Stimulated activated naive B cell treated with anti-CD40 and anti-IgM and Interleukin-4, amounts not matched to agents 10 μg/mL and 1 μg/mL and 100 μg/mL, for 72 hours (primary cell): ENCODE measurements around the gene MYL11.

Source experiments
- ATAC-seq, 2 donors: fragments of 150-1000 bp; cut with Tn5 transposase; replicated peaks; 2 replicates each; pipeline ENCODE4 v1.10.0; 2021; ENCODE audit warnings: moderate library complexity in 1 of 2
- DNase-seq: peaks from one replicate; pipeline ENCODE4 v3.0.0; 2021
- H3K27ac Mint-ChIP-seq: one replicate; pipeline ENCODE4 v1.8.0; 2022; ENCODE audit warnings: mild to moderate bottlenecking, mixed read lengths
- H3K27me3 Mint-ChIP-seq, 2 donors: one replicate each; pipeline ENCODE4 v1.8.0; 2022; ENCODE audit warnings: mixed read lengths in 2 of 2
- H3K36me3 Mint-ChIP-seq, 2 donors: one replicate each; pipeline ENCODE4 v1.8.0; 2022; ENCODE audit warnings: mixed read lengths in 2 of 2, mild to moderate bottlenecking in 1 of 2
- H3K4me1 Mint-ChIP-seq, 2 donors: one replicate each; pipeline ENCODE4 v1.8.0; 2022; ENCODE audit warnings: mixed read lengths in 2 of 2, mild to moderate bottlenecking in 1 of 2
- H3K4me3 Mint-ChIP-seq, 2 donors: one replicate each; pipeline ENCODE4 v1.8.0; 2022; ENCODE audit warnings: mild to moderate bottlenecking in 2 of 2, mixed read lengths in 2 of 2, moderate library complexity in 1 of 2
- H3K9me3 Mint-ChIP-seq, 2 donors: one replicate each; pipeline ENCODE4 v1.8.0; 2022; ENCODE audit warnings: mixed read lengths in 2 of 2, mild to moderate bottlenecking in 1 of 2

Gene MYL11

GRCh38 chr16:30401768-30402425 lies 27.3 kb downstream of the MYL11 start:
- ATAC-seq (no peak), DNase-seq (no peak)
- H3K4me1 Mint-ChIP-seq = peaks cover 17 to 43% of the 10 kb centered on the region in 2 donors
- no peaks in the 10 kb centered on the region for H3K9me3 Mint-ChIP-seq
- peak overlapping the region; percentile 89 to 93 for H3K4me3 Mint-ChIP-seq
- H3K27me3 Mint-ChIP-seq = peaks cover 0 to 5% of the 10 kb centered on the region in 2 donors
- peaks cover 6 to 12% of the 10 kb centered on the region in 2 donors for H3K36me3 Mint-ChIP-seq
- peak overlapping the region; percentile 92 for H3K27ac Mint-ChIP-seq

- Mint-ChIP-seq H3K36me3 (peaks cover 5% of the 10 kb centered on the region in 2 donors), H3K4me3 (peak overlapping the region; percentile 91 to 99), H3K4me1 (peaks cover 24 to 33% of the 10 kb centered on the region in 2 donors), H3K27me3 (peaks cover 0 to under 1% of the 10 kb centered on the region in 2 donors), H3K9me3 (no peaks in the 10 kb centered on the region), H3K27ac (peak overlapping the region; percentile 98)
- ATAC-seq (peak; percentile 31 to 38), DNase-seq (no peak)
Observed at GRCh38 chr16:30406795-30407101, 32.1 kb downstream of the MYL11 start.

- H3K27me3 Mint-ChIP-seq = no peaks in the 10 kb centered on the region
- H3K4me3 Mint-ChIP-seq = peak within 1 kb of the TSS; percentile 91 to 99
- DNase-seq (peak; percentile 84), ATAC-seq (peak; percentile 83 to 88)
- H3K9me3 Mint-ChIP-seq = no peaks in the 10 kb centered on the region
- H3K27ac Mint-ChIP-seq = peak within 1 kb of the TSS; percentile 98
- H3K4me1 Mint-ChIP-seq = peaks cover 28 to 36% of the 10 kb centered on the region in 2 donors
- H3K36me3 Mint-ChIP-seq = peaks cover 10% of the 10 kb centered on the region in 2 donors
Observed at GRCh38 chr16:30407102-30407803, 32.7 kb downstream of the MYL11 start, which contains the start of gene ZNF771. TSS of gene ZNF771 (plus strand) at chr16:30407606. CDS start at chr16:30408054, 448 bp downstream.

- peak overlapping the region; percentile 94 for H3K27ac Mint-ChIP-seq
Observed at GRCh38 chr16:30407804-30408534, 33.4 kb downstream of the MYL11 start.

GRCh38 chr16:30409125-30410060 lies 34.8 kb downstream of the MYL11 start:
- H3K27me3 Mint-ChIP-seq = no peaks in the 10 kb centered on the region
- peak; percentile 83 for DNase-seq

More at GRCh38 chr16:30407804-30408534, 33.4 kb downstream of the MYL11 start:
- ATAC-seq = no peak
- Mint-ChIP-seq H3K4me3 (peak overlapping the region; percentile 91 to 99), H3K4me1 (peaks cover 28 to 35% of the 10 kb centered on the region in 2 donors), H3K9me3 (no peaks in the 10 kb centered on the region), H3K36me3 (peaks cover 10 to 12% of the 10 kb centered on the region in 2 donors), H3K27me3 (no peaks in the 10 kb centered on the region)
- DNase-seq = no peak

GRCh38 chr16:30413112-30413806 lies 38.7 kb downstream of the MYL11 start:
- no peak overlapping the region for H3K4me3 Mint-ChIP-seq
- H3K4me1 Mint-ChIP-seq = peaks cover 35 to 49% of the 10 kb centered on the region in 2 donors
- no peak for DNase-seq
- H3K27me3 Mint-ChIP-seq = no peaks in the 10 kb centered on the region
- no peak for ATAC-seq
- H3K36me3 Mint-ChIP-seq = peaks cover 20 to 36% of the 10 kb centered on the region in 2 donors
- H3K9me3 Mint-ChIP-seq = no peaks in the 10 kb centered on the region
- H3K27ac Mint-ChIP-seq = no peak overlapping the region

More at GRCh38 chr16:30409125-30410060, 34.8 kb downstream of the MYL11 start:
- Mint-ChIP-seq H3K4me1 (peaks cover 32 to 36% of the 10 kb centered on the region in 2 donors), H3K4me3 (peak overlapping the region; percentile 39 to 91), H3K27ac (peak overlapping the region; percentile 80), H3K9me3 (no peaks in the 10 kb centered on the region), H3K36me3 (peaks cover 16 to 18% of the 10 kb centered on the region in 2 donors)
- peak; percentile 64 to 65 for ATAC-seq

GRCh38 chr16:30414159-30414558 lies 39.6 kb downstream of the MYL11 start:
- H3K36me3 Mint-ChIP-seq = peaks cover 22 to 41% of the 10 kb centered on the region in 2 donors
- H3K4me3 Mint-ChIP-seq = no peak overlapping the region
- H3K27me3 Mint-ChIP-seq = no peaks in the 10 kb centered on the region
- ATAC-seq (no peak), DNase-seq (no peak)
- no peak overlapping the region for H3K27ac Mint-ChIP-seq
- H3K4me1 Mint-ChIP-seq = peaks cover 28 to 49% of the 10 kb centered on the region in 2 donors
- no peaks in the 10 kb centered on the region for H3K9me3 Mint-ChIP-seq

GRCh38 chr16:30416047-30416603 lies 41.5 kb downstream of the MYL11 start:
- ATAC-seq (no peak), DNase-seq (no peak)
- Mint-ChIP-seq H3K36me3 (peaks cover 30 to 48% of the 10 kb centered on the region in 2 donors), H3K4me1 (peaks cover 30 to 42% of the 10 kb centered on the region in 2 donors), H3K27ac (peak overlapping the region; percentile 45), H3K9me3 (no peaks in the 10 kb centered on the region), H3K4me3 (no peak overlapping the region), H3K27me3 (no peaks in the 10 kb centered on the region)

- DNase-seq = no peak
- peak overlapping the region; percentile 37 for H3K27ac Mint-ChIP-seq
- H3K9me3 Mint-ChIP-seq = no peaks in the 10 kb centered on the region
- H3K4me1 Mint-ChIP-seq = peaks cover 30 to 42% of the 10 kb centered on the region in 2 donors
- no peak for ATAC-seq
- H3K36me3 Mint-ChIP-seq = peaks cover 34 to 52% of the 10 kb centered on the region in 2 donors
- no peaks in the 10 kb centered on the region for H3K27me3 Mint-ChIP-seq
- H3K4me3 Mint-ChIP-seq = peak overlapping the region; percentile 41 to 82
Observed at GRCh38 chr16:30416624-30417528, 42.3 kb downstream of the MYL11 start.

- no peaks in the 10 kb centered on the region for H3K27me3 Mint-ChIP-seq
- peaks cover 31 to 49% of the 10 kb centered on the region in 2 donors for H3K36me3 Mint-ChIP-seq
- H3K9me3 Mint-ChIP-seq = no peaks in the 10 kb centered on the region
- peaks cover 26 to 36% of the 10 kb centered on the region in 2 donors for H3K4me1 Mint-ChIP-seq
- H3K4me3 Mint-ChIP-seq = peak overlapping the region; percentile 70 to 82
- DNase-seq (peak; percentile 86), ATAC-seq (peak; percentile 90 to 91)
- H3K27ac Mint-ChIP-seq = peak overlapping the region; percentile 83
Observed at GRCh38 chr16:30417529-30418349, 43.1 kb downstream of the MYL11 start.

GRCh38 chr16:30418350-30419181 lies 44.0 kb downstream of the MYL11 start:
- Mint-ChIP-seq H3K4me1 (peaks cover 24 to 34% of the 10 kb centered on the region in 2 donors), H3K4me3 (peak overlapping the region; percentile 53 to 72), H3K27me3 (no peaks in the 10 kb centered on the region), H3K36me3 (peaks cover 28 to 50% of the 10 kb centered on the region in 2 donors), H3K9me3 (no peaks in the 10 kb centered on the region), H3K27ac (peak overlapping the region; percentile 83)
- ATAC-seq = no peak
- no peak for DNase-seq
